ENCODE data around the gene CLECL1. TPM values are rescaled to one million over a fixed set of nuclear protein-coding genes. Genes with fewer than 3 reads are reported as not detected.

CLECL1 gene
- total and polyA plus RNA-seq, 2 donors (not counting 3 experiments of a cell fraction or from before 2014, with no cell fraction given): not detected

GRCh38 chr12:9687228-9687627, 45.7 kb downstream of the CLECL1 start:
- Histone ChIP-seq H3K4me1 (ENCODE audit: control insufficient read depth, extremely low read depth, insufficient read depth, low read length) (no peaks in the 10 kb centered on the region), H3K9me3 (replicated peaks; ENCODE audit: control insufficient read depth, insufficient read depth, low read length) (no peaks in the 10 kb centered on the region), H3K79me2 (ENCODE audit: control insufficient read depth, insufficient read depth, low read length) (no peaks in the 10 kb centered on the region), H3K9ac (replicated peaks; ENCODE audit: extremely low read depth, insufficient read depth, low read length) (no peak overlapping the region), H4K20me1 (replicated peaks; ENCODE audit: control insufficient read depth, extremely low read depth, insufficient read depth, low read length) (no peaks in the 10 kb centered on the region), H3K9me1 (replicated peaks; ENCODE audit: control insufficient read depth, extremely low read depth, insufficient read depth, low read length) (no peaks in the 10 kb centered on the region), H3K36me3 (ENCODE audit: control insufficient read depth in 2 of 2, extremely low read depth in 1 of 2, insufficient read depth in 2 of 2, low read length in 2 of 2) (no peaks in the 10 kb centered on the region), H3K27me3 (ENCODE audit: control insufficient read depth in 2 of 2, insufficient read depth in 2 of 2, low read length in 2 of 2) (no peaks in the 10 kb centered on the region), H2AFZ (ENCODE audit: low read depth, low read length) (no peak overlapping the region), H3K27ac (ENCODE audit: insufficient read depth, low read depth, low read length) (no peak overlapping the region), H3K4me2 (ENCODE audit: insufficient read depth, low read length) (no peak overlapping the region), H3K4me3 (replicated peaks in 1 of 3; ENCODE audit: insufficient read depth in 1 of 3, low read depth in 1 of 3, low read length in 3 of 3) (no peak overlapping the region)
- DNase-seq (ENCODE audit: low read depth, low spot score) (no peak), FAIRE-seq (no peak)
- dilution Hi-C loops (cut with MboI; ENCODE audit: extremely low pct_ligation_motif_present, low sequenced_read_pairs): no loop called here
- POLR2A ChIA-PET: no interaction called here
- BruUV-seq (replicated peaks): no TSS peak
- TF ChIP-seq MAX (IDR thresholded peaks at IDR 0.05; ENCODE audit: insufficient read depth, insufficient read length) (no peak), MYC (IDR thresholded peaks at IDR 0.05; ENCODE audit: low read depth, low read length) (no peak), POLR2AphosphoS5 (IDR thresholded peaks at IDR 0.05; ENCODE audit: insufficient read depth, low read depth, low read length) (no peak), CTCF (IDR thresholded peaks at IDR 0.05; ENCODE audit: extremely low read depth in 1 of 2, insufficient read depth in 1 of 2, low read depth in 1 of 2, low read length in 2 of 2) (no peak), EZH2 (IDR thresholded peaks at IDR 0.05; ENCODE audit: borderline replicate concordance, low read depth, low read length, severe bottlenecking) (no peak), POLR2A (IDR thresholded peaks at IDR 0.05; ENCODE audit: low read depth, low read length) (no peak), GATA2 (IDR thresholded peaks at IDR 0.05; ENCODE audit: insufficient read depth, insufficient read length, low read depth, low read length) (no peak), JUN (IDR thresholded peaks at IDR 0.05; ENCODE audit: borderline replicate concordance, insufficient read depth, insufficient read length, low read depth) (no peak), FOS (IDR thresholded peaks at IDR 0.05; ENCODE audit: borderline replicate concordance, insufficient read depth, low read length) (no peak)
- intact Hi-C loops (cut with micrococcal nuclease): no loop called here
- CTCF ChIA-PET: interaction anchor here (0.9 to 1.2 kb wide), 2 partner anchors 13 to 18 kb away, joined by 4 read pairs; partner anchors contain the start of gene CLEC2D
